H9 (cell line): Measurements from ENCODE around the gene TMPRSS9. TPM values are rescaled to one million over a fixed set of nuclear protein-coding genes. Genes with fewer than 3 reads are reported as not detected.
"Not testable (repeated sequence)": the region's sequence is repeated elsewhere in the genome, so short reads cannot be mapped to it uniquely, and the experiment has no call there.

Source experiments
- DNase-seq: peaks from one replicate; pipeline ENCODE4 v3.0.0-alpha.2; 2017
- H2AFZ ChIP-seq: one replicate; pipeline ENCODE4 v1.6.1; 2013; ENCODE audit warnings: mild to moderate bottlenecking, low read length, control low read depth, moderate library complexity
- H2AK5ac ChIP-seq: 2 replicates; pipeline ENCODE4 v1.6.1; 2013; ENCODE audit warnings: low read length, control low read depth, mixed read lengths; ENCODE audit not compliant: insufficient read length
- H2BK120ac ChIP-seq: one replicate; pipeline ENCODE4 v1.6.1; 2013; ENCODE audit warnings: low read depth, mild to moderate bottlenecking, low read length, control low read depth, inconsistent platforms; ENCODE audit not compliant: poor library complexity, severe bottlenecking
- H2BK12ac ChIP-seq: 2 replicates; pipeline ENCODE4 v1.6.1; 2013; ENCODE audit warnings: low read length, control low read depth, mixed read lengths, low read depth; ENCODE audit not compliant: insufficient read length
- H2BK15ac ChIP-seq: 2 replicates; pipeline ENCODE4 v1.6.1; 2013; ENCODE audit warnings: low read depth, low read length, control low read depth
- H2BK20ac ChIP-seq: one replicate; pipeline ENCODE4 v1.6.1; 2013; ENCODE audit warnings: low read depth, mild to moderate bottlenecking, low read length, control low read depth, inconsistent platforms; ENCODE audit not compliant: poor library complexity, severe bottlenecking
- H2BK5ac ChIP-seq: 2 replicates; pipeline ENCODE4 v1.6.1; 2013; ENCODE audit warnings: low read length, control low read depth, mixed read lengths; ENCODE audit not compliant: insufficient read length
- H3K14ac ChIP-seq: 2 replicates; pipeline ENCODE4 v1.6.1; 2013; ENCODE audit warnings: low read length, control low read depth; ENCODE audit not compliant: insufficient read depth
- H3K18ac ChIP-seq: 2 replicates; pipeline ENCODE4 v1.6.1; 2013; ENCODE audit warnings: low read depth, mild to moderate bottlenecking, mixed read lengths, low read length, control low read depth; ENCODE audit not compliant: insufficient read length
- H3K23ac ChIP-seq: 2 replicates; pipeline ENCODE4 v1.6.1; 2013; ENCODE audit warnings: low read length, control low read depth, mixed read lengths, low read depth; ENCODE audit not compliant: insufficient read length
- H3K23me2 ChIP-seq: 2 replicates; pipeline ENCODE4 v1.6.1; 2013; ENCODE audit warnings: low read depth, mild to moderate bottlenecking, mixed read lengths, low read length, control low read depth; ENCODE audit not compliant: insufficient read length, poor library complexity, severe bottlenecking
- H3K27ac ChIP-seq: 2 replicates; pipeline ENCODE4 v1.5.1; 2013; ENCODE audit warnings: low read length, control low read depth, mixed read lengths, low read depth; ENCODE audit not compliant: insufficient read length
- H3K27me3 ChIP-seq: 2 replicates; pipeline ENCODE4 v1.6.1; 2013; ENCODE audit warnings: low read length, control low read depth, inconsistent platforms; ENCODE audit not compliant: insufficient read depth
- H3K4ac ChIP-seq: 2 replicates; pipeline ENCODE4 v1.6.1; 2013; ENCODE audit warnings: low read depth, mild to moderate bottlenecking, control low read depth, inconsistent platforms, low read length, moderate library complexity
- H3K4me1 ChIP-seq: 2 replicates; pipeline ENCODE4 v1.6.1; 2013; ENCODE audit warnings: low read length, control low read depth, inconsistent platforms; ENCODE audit not compliant: insufficient read depth
- H3K4me2 ChIP-seq: 2 replicates; pipeline ENCODE4 v1.6.1; 2013; ENCODE audit warnings: low read length, control low read depth, mixed read lengths; ENCODE audit not compliant: insufficient read length, insufficient read depth
- H3K56ac ChIP-seq: 2 replicates; pipeline ENCODE4 v1.6.1; 2013; ENCODE audit warnings: low read depth, mild to moderate bottlenecking, mixed read lengths, low read length, control low read depth; ENCODE audit not compliant: insufficient read length
- H3K79me1 ChIP-seq: 2 replicates; pipeline ENCODE4 v1.6.1; 2013; ENCODE audit warnings: low read depth, mild to moderate bottlenecking, moderate library complexity, low read length, control low read depth, inconsistent platforms; ENCODE audit not compliant: insufficient read depth, poor library complexity, severe bottlenecking
- H3K79me2 ChIP-seq: 2 replicates; pipeline ENCODE4 v1.6.1; 2013; ENCODE audit warnings: low read length, control low read depth, inconsistent platforms; ENCODE audit not compliant: insufficient read depth
- H3K9ac ChIP-seq: 2 replicates; pipeline ENCODE4 v1.6.1; 2013; ENCODE audit warnings: low read length, control low read depth, mixed read lengths; ENCODE audit not compliant: insufficient read length; ENCODE audit errors: extremely low read depth
- H3K9me3 ChIP-seq: one replicate; pipeline ENCODE4 v1.6.1; 2013; ENCODE audit warnings: low read depth, low read length, inconsistent platforms; ENCODE audit not compliant: control insufficient read depth
- H3T11ph ChIP-seq: one replicate; pipeline ENCODE4 v1.6.1; 2013; ENCODE audit warnings: mild to moderate bottlenecking, low read length, control low read depth, inconsistent platforms
- H4K20me1 ChIP-seq: one replicate; pipeline ENCODE4 v1.6.1; 2013; ENCODE audit not compliant: control insufficient read depth, insufficient read length, insufficient read depth
- H4K5ac ChIP-seq: 2 replicates; pipeline ENCODE4 v1.6.1; 2013; ENCODE audit warnings: low read depth, mild to moderate bottlenecking, mixed read lengths, low read length, control low read depth; ENCODE audit not compliant: insufficient read length
- H4K8ac ChIP-seq: replicated peaks from 2 replicates; pipeline ENCODE4 v1.6.1; 2013; ENCODE audit warnings: low read length, control low read depth, mixed read lengths, low read depth; ENCODE audit not compliant: insufficient read length
- H4K91ac ChIP-seq: 2 replicates; pipeline ENCODE4 v1.6.1; 2013; ENCODE audit warnings: low read depth, mild to moderate bottlenecking, moderate library complexity, mixed read lengths, low read length, control low read depth; ENCODE audit not compliant: insufficient read length
- H3K27ac Mint-ChIP-seq, 3 experiments: 2 replicates in 2 of 3; 3 replicates in 1 of 3; pipeline ENCODE4 v1.8.0; 2020 to 2021; ENCODE audit warnings: mixed read lengths in 3 of 3, mild to moderate bottlenecking in 1 of 3, moderate library complexity in 1 of 3
- H3K27me3 Mint-ChIP-seq: 2 replicates; pipeline ENCODE4 v1.8.0; 2021; ENCODE audit warnings: low read depth, mild to moderate bottlenecking, moderate library complexity, mixed read lengths
- H3K36me3 Mint-ChIP-seq, 3 experiments: 2 replicates in 2 of 3; 3 replicates in 1 of 3; pipeline ENCODE4 v1.8.0; 2020 to 2021; ENCODE audit warnings: low read depth in 3 of 3, mixed read lengths in 3 of 3; ENCODE audit not compliant: insufficient read depth in 1 of 3
- H3K4me1 Mint-ChIP-seq, 2 experiments: 2 replicates each; pipeline ENCODE4 v1.8.0; 2020; ENCODE audit warnings: mixed read lengths in 2 of 2
- H3K4me3 Mint-ChIP-seq, 2 experiments: 2 replicates in 1 of 2; 3 replicates in 1 of 2; pipeline ENCODE4 v1.8.0; 2020 to 2021; ENCODE audit warnings: mild to moderate bottlenecking in 2 of 2, mixed read lengths in 2 of 2, moderate library complexity in 1 of 2
- H3K9me3 Mint-ChIP-seq, 2 experiments: 2 replicates in 1 of 2; 3 replicates in 1 of 2; pipeline ENCODE4 v1.8.0; 2020; ENCODE audit warnings: mild to moderate bottlenecking in 2 of 2, mixed read lengths in 2 of 2, moderate library complexity in 1 of 2
- WGBS: extraction: QIAGEN DNeasy Blood & Tissue Kit; methylation state at CpG from one replicate; pipeline ENCODE4 v1.1.7; 2013; ENCODE audit warnings: missing lambda C conversion rate, low lambda C conversion rate, mixed read lengths; ENCODE audit not compliant: insufficient read length; ENCODE audit errors: extremely low coverage; 5-methylcytosine and 5-hydroxymethylcytosine counted together
- total RNA-seq: library from RNA; stranded (reverse); gene quantifications from 2 replicates; pipeline ENCODE4 v1.2.1, GENCODE V29; 2021

TMPRSS9 gene
- total RNA-seq, 1 experiment from 2014 or later, result 0.24 TPM

DNA sequence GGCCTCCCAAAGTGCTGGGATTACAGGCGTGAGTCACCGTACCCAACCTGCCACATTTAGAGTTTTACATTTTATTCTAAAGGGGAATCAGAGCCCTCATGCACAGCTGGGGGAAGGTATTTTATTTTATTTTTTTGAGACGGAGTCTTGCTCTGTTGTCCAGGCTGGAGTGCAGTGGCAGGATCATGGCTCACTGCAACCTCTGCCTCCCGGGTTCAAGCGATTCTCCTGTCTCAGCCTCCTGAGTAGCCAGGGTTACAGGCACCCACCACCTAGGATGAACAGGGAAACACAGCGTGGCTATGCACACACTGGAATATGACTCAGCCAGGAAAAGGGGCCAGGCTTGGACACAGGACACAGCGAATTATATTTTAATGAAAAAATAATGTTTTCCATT is 37.1 kb downstream of the TMPRSS9 start:
- no CpG with 5 or more reads among the region's 7 CpGs for WGBS

More for the DNA sequence above, 37.1 kb downstream of the TMPRSS9 start:
- not testable (repeated sequence) for H3K27ac ChIP-seq, H4K91ac ChIP-seq, H2BK5ac ChIP-seq, H3K4me2 ChIP-seq, H4K8ac ChIP-seq, H4K20me1 ChIP-seq, H2AFZ ChIP-seq, H2BK12ac ChIP-seq, H3K23me2 ChIP-seq, H3K27ac Mint-ChIP-seq, H3K9me3 ChIP-seq, DNase-seq, H2BK15ac ChIP-seq, H4K5ac ChIP-seq, H3K18ac ChIP-seq, H2AK5ac ChIP-seq, H3K4ac ChIP-seq, H3K4me1 ChIP-seq, H3K14ac ChIP-seq, H3K4me3 Mint-ChIP-seq, H3K23ac ChIP-seq, H2BK20ac ChIP-seq, H2BK120ac ChIP-seq, H3K79me2 ChIP-seq, H3K56ac ChIP-seq, H3K9ac ChIP-seq, H3K79me1 ChIP-seq, H3T11ph ChIP-seq, H3K4me1 Mint-ChIP-seq, H3K27me3 ChIP-seq, H3K36me3 Mint-ChIP-seq, H3K9me3 Mint-ChIP-seq
- peaks cover 16% of the 10 kb centered on the region for H3K27me3 Mint-ChIP-seq
